Endodermal cell (in vitro differentiated cells): Measurements from ENCODE around the gene PSAPL1. TPM values are rescaled to one million over a fixed set of nuclear protein-coding genes. Genes with fewer than 3 reads are reported as not detected.

ENCODE experiments used
- DNase-seq: peaks from one replicate; pipeline ENCODE4 v3.0.0-alpha.2; 2017
- H3K27ac ChIP-seq: 2 replicates; pipeline ENCODE4 v1.5.1; 2013; ENCODE audit warnings: mild to moderate bottlenecking, low read depth, low read length, moderate library complexity
- H3K27me3 ChIP-seq: 2 replicates; pipeline ENCODE4 v1.6.1; 2013; ENCODE audit warnings: mild to moderate bottlenecking, low read length, moderate library complexity; ENCODE audit not compliant: insufficient read depth, control insufficient read depth, poor library complexity, severe bottlenecking
- H3K36me3 ChIP-seq: 2 replicates; pipeline ENCODE4 v1.7.0; 2013; ENCODE audit warnings: mild to moderate bottlenecking, low read length, moderate library complexity; ENCODE audit not compliant: control insufficient read depth, insufficient read depth
- H3K4me1 ChIP-seq: one replicate; pipeline ENCODE4 v1.7.0; 2013; ENCODE audit warnings: low read length; ENCODE audit not compliant: control insufficient read depth, insufficient read depth
- H3K4me3 ChIP-seq: 2 replicates; pipeline ENCODE4 v1.5.1; 2013; ENCODE audit warnings: mild to moderate bottlenecking, low read length, moderate library complexity
- H3K9ac ChIP-seq: 2 replicates; pipeline ENCODE4 v1.6.1; 2013; ENCODE audit warnings: mild to moderate bottlenecking, low read length, moderate library complexity; ENCODE audit not compliant: poor library complexity, severe bottlenecking; ENCODE audit errors: extremely low read depth
- H3K9me3 ChIP-seq: 2 replicates; pipeline ENCODE4 v1.6.1; 2013; ENCODE audit warnings: mild to moderate bottlenecking, low read length, moderate library complexity; ENCODE audit not compliant: control insufficient read depth
- H3K27ac Mint-ChIP-seq: 2 replicates; pipeline ENCODE4 v1.8.0; 2020; ENCODE audit warnings: mixed read lengths
- H3K27me3 Mint-ChIP-seq: 2 replicates; pipeline ENCODE4 v1.8.0; 2021; ENCODE audit warnings: mild to moderate bottlenecking, mixed read lengths; ENCODE audit not compliant: insufficient read depth
- H3K36me3 Mint-ChIP-seq: 2 replicates; pipeline ENCODE4 v1.8.0; 2020; ENCODE audit warnings: low read depth, mixed read lengths
- H3K4me1 Mint-ChIP-seq: 2 replicates; pipeline ENCODE4 v1.8.0; 2020; ENCODE audit warnings: mixed read lengths
- H3K4me3 Mint-ChIP-seq: 2 replicates; pipeline ENCODE4 v1.8.0; 2020; ENCODE audit warnings: mild to moderate bottlenecking, moderate library complexity, mixed read lengths
- H3K9me3 Mint-ChIP-seq: 2 replicates; pipeline ENCODE4 v1.8.0; 2020; ENCODE audit warnings: mild to moderate bottlenecking, mixed read lengths
- CTCF ChIP-seq: fragments of 200-600 bp; sonication (generic); conservative IDR thresholded peaks from 2 replicates; pipeline ENCODE4 v1.5.0; 2021; ENCODE audit warnings: antibody characterized with exemption, mild to moderate bottlenecking
- WGBS, 2 experiments: methylation state at CpG; one replicate each; pipeline versions ENCODE4 v1.1.5 to v1.1.7; 2013; ENCODE audit warnings: missing lambda C conversion rate in 2 of 2, mixed read lengths in 1 of 2; ENCODE audit not compliant: insufficient coverage in 1 of 2, insufficient read length in 1 of 2; 5-methylcytosine and 5-hydroxymethylcytosine counted together
- total RNA-seq, 2 donors: library from RNA; stranded (reverse); fragmentation: NEBNext Ultra II Directional in 1 of 2; extraction: Animal tissue kit (Norgen Biotek cat#: 25700) in 1 of 2; gene quantifications; 2 replicates in 1 of 2; 3 replicates in 1 of 2; pipeline ENCODE4 v1.2.1, GENCODE V29; 2021

PSAPL1 gene
- total RNA-seq, 2 donors from 2014 or later, result 0.13 to 0.24 TPM

GRCh38 chr4:7466215-7466614 lies 31.5 kb upstream of the PSAPL1 start:
- H3K9me3 ChIP-seq, result no peaks in the 10 kb centered on the region
- no peak overlapping the region for H3K9ac ChIP-seq
- H3K27ac ChIP-seq, result no peak overlapping the region
- Mint-ChIP-seq H3K4me1 (no peaks in the 10 kb centered on the region), H3K27ac (no peak overlapping the region), H3K4me3 (no peak overlapping the region), H3K36me3 (no peaks in the 10 kb centered on the region), H3K27me3 (no peaks in the 10 kb centered on the region), H3K9me3 (peaks cover 6% of the 10 kb centered on the region)
- no peaks in the 10 kb centered on the region for H3K4me1 ChIP-seq
- TF ChIP-seq CTCF, result no peak
- WGBS, 2 experiments, result 93 to 95% methylated on average over 2 to 8 of the region's 8 CpGs
- no peak for DNase-seq
- no peak overlapping the region for H3K4me3 ChIP-seq
- no peaks in the 10 kb centered on the region for H3K27me3 ChIP-seq
- no peaks in the 10 kb centered on the region for H3K36me3 ChIP-seq

- Histone ChIP-seq H3K4me3 (no peak overlapping the region), H3K36me3 (no peaks in the 10 kb centered on the region), H3K4me1 (no peaks in the 10 kb centered on the region), H3K27ac (no peak overlapping the region), H3K9me3 (no peaks in the 10 kb centered on the region), H3K9ac (no peak overlapping the region), H3K27me3 (no peaks in the 10 kb centered on the region)
- no peaks in the 10 kb centered on the region for H3K36me3 Mint-ChIP-seq
- H3K27ac Mint-ChIP-seq, result no peak overlapping the region
- no peak for DNase-seq
- 93% methylated on average over 6 to 9 of the region's 9 CpGs for WGBS, 2 experiments
- H3K9me3 Mint-ChIP-seq, result peaks cover 6% of the 10 kb centered on the region
- no peak overlapping the region for H3K4me3 Mint-ChIP-seq
- no peak for TF ChIP-seq CTCF
- no peaks in the 10 kb centered on the region for H3K4me1 Mint-ChIP-seq
- no peaks in the 10 kb centered on the region for H3K27me3 Mint-ChIP-seq
Measured at GRCh38 chr4:7465017-7465416, 30.3 kb upstream of the PSAPL1 start.

GRCh38 chr4:7464259-7464655 lies 29.5 kb upstream of the PSAPL1 start:
- Histone ChIP-seq H3K9ac (no peak overlapping the region), H3K4me1 (no peaks in the 10 kb centered on the region), H3K9me3 (no peaks in the 10 kb centered on the region), H3K27me3 (no peaks in the 10 kb centered on the region), H3K4me3 (no peak overlapping the region), H3K36me3 (no peaks in the 10 kb centered on the region), H3K27ac (no peak overlapping the region)
- no peak for TF ChIP-seq CTCF
- Mint-ChIP-seq H3K36me3 (no peaks in the 10 kb centered on the region), H3K27me3 (no peaks in the 10 kb centered on the region), H3K27ac (no peak overlapping the region), H3K9me3 (peaks cover 6% of the 10 kb centered on the region), H3K4me3 (no peak overlapping the region), H3K4me1 (no peaks in the 10 kb centered on the region)
- 76 to 82% methylated on average over 5 of the region's 5 CpGs for WGBS, 2 experiments
- DNase-seq, result no peak
